ENCODE results near the gene TIMD4.

Gene TIMD4

DNA sequence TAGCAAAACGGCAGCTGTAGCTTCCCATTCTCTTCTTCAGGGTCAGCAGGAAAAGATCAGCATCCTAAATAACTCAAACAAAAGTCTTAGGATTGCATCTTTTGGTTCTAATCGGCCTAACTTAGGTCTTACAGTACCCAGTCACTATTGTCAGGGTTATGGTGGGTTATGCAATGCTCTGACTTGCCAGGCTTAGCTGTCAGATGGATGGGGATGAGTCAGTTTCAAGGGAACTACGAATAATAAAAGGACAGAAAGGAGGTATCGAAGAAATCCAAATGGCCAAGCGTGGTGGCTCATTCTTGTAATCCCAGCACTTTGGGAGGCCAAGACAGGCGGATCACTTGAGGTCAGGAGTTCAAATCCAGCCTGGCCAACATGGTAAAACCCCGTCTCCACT, 66.5 kb downstream of the TIMD4 start:
- DNase-seq (ENCODE audit: low read depth): no peak
- TF ChIP-seq, protein P1, sequence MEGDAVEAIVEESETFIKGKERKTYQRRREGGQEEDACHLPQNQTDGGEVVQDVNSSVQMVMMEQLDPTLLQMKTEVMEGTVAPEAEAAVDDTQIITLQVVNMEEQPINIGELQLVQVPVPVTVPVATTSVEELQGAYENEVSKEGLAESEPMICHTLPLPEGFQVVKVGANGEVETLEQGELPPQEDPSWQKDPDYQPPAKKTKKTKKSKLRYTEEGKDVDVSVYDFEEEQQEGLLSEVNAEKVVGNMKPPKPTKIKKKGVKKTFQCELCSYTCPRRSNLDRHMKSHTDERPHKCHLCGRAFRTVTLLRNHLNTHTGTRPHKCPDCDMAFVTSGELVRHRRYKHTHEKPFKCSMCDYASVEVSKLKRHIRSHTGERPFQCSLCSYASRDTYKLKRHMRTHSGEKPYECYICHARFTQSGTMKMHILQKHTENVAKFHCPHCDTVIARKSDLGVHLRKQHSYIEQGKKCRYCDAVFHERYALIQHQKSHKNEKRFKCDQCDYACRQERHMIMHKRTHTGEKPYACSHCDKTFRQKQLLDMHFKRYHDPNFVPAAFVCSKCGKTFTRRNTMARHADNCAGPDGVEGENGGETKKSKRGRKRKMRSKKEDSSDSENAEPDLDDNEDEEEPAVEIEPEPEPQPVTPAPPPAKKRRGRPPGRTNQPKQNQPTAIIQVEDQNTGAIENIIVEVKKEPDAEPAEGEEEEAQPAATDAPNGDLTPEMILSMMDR (IDR thresholded peaks at IDR 0.05; ENCODE audit: control insufficient read depth, insufficient read depth, low read depth, low read length, missing control alignments): no peak
- H3K4me3 ChIP-seq (ENCODE audit: control insufficient read depth, low read depth, low read length): no peak overlapping the region

- H3K4me3 ChIP-seq (ENCODE audit: control insufficient read depth, low read depth, low read length): no peak overlapping the region
- no peak for DNase-seq (ENCODE audit: low read depth)
- TF ChIP-seq, protein P1 (IDR thresholded peaks at IDR 0.05; ENCODE audit: control insufficient read depth, insufficient read depth, low read depth, low read length, missing control alignments): no peak
Observed at GRCh38 chr5:156893517-156893916, 69.5 kb downstream of the TIMD4 start.

DNA sequence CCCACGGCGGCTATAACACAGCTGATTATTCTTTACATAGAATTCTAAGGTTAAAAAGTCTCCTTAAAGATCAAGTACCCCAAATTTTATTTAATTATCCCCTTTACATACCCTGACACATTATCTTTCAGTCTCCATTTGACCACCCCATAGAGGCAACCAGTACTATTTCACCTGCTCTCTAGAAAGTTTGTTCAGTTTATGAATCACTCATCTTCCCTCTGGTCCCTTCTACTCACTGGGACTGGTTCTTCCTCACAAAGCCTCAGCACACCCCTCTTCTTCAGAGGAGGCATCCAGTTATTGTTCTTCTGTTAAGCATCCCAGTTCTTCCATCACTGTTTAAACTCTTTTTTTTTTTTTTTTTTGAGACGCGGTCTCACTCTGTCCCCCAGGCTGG, 70.2 kb downstream of the TIMD4 start:
- DNase-seq (ENCODE audit: low read depth): no peak
- no peak overlapping the region for H3K4me3 ChIP-seq (ENCODE audit: control insufficient read depth, low read depth, low read length)
- TF ChIP-seq, protein P1 (IDR thresholded peaks at IDR 0.05; ENCODE audit: control insufficient read depth, insufficient read depth, low read depth, low read length, missing control alignments): no peak

GRCh38 chr5:156892223-156892622, 70.8 kb downstream of the TIMD4 start:
- H3K4me3 ChIP-seq (ENCODE audit: control insufficient read depth, low read depth, low read length): no peak overlapping the region
- TF ChIP-seq, protein P1 (IDR thresholded peaks at IDR 0.05; ENCODE audit: control insufficient read depth, insufficient read depth, low read depth, low read length, missing control alignments): no peak
- no peak for DNase-seq (ENCODE audit: low read depth)

DNA sequence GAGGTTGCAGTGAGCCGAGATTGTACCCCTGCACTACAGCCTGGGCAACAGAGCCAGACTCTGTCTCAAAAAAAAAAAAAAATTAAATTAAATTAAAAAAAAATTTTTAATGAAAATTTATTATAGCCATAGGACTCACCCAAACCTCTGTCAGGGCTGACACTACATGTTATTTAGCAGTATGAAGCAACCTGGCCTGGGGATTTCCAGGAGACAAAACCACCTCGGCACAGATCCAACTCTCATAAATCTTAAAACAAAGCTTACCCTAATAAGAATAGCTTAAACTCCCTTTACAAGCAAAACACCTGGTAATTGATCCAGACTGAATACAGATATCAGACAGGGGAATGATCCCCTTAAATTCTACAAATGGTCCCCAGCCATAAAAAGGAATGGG, 74.5 kb downstream of the TIMD4 start:
- H3K4me3 ChIP-seq (ENCODE audit: control insufficient read depth, low read depth, low read length): no peak overlapping the region
- TF ChIP-seq, protein P1 (IDR thresholded peaks at IDR 0.05; ENCODE audit: control insufficient read depth, insufficient read depth, low read depth, low read length, missing control alignments): no peak
- no peak for DNase-seq (ENCODE audit: low read depth)

DNA sequence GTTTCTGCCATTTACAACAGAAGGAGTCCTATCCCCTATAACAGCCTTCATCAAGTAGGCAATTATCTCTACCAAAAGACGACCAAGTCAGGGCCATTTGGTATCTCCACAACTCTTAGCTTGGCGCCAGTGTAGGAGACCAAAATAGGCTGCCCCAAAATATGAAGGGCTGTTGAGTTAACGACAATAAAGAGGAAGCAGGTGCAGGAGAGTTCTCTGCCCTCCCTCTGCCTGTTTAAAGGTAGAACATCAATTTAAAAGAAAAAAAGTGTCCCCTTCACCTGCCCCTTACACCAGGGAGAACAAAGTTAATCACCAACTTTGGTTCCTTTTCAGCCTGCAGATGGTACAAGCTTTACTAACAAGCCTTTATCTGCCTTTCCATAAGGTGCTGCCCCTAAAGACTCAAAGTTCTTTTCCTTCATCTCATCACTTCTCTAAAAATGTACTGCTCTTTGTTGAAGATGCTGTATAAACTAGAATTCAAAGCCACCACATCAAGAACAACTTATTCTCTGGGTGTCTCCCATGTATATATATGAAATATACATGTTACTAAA, 79.6 kb downstream of the TIMD4 start:
- TF ChIP-seq, protein P1 (IDR thresholded peaks at IDR 0.05; ENCODE audit: control insufficient read depth, insufficient read depth, low read depth, low read length, missing control alignments): no peak
- DNase-seq (ENCODE audit: low read depth): no peak
- no peak overlapping the region for H3K4me3 ChIP-seq (ENCODE audit: control insufficient read depth, low read depth, low read length)
